Activated CD8-positive, alpha-beta T cell treated with anti-CD3 and anti-CD28 coated beads for 36 hours (primary cell): ENCODE measurements around the gene PIBF1. TPM values are rescaled to one million over a fixed set of nuclear protein-coding genes. Genes with fewer than 3 reads are reported as not detected.
A peak's percentile ranks its signal among the peaks of the same experiment; 100 is the strongest.

Experiments used
- ATAC-seq: fragments of 200-7000 bp; cut with Tn5 transposase; one replicate; pipeline ENCODE4 v1.10.0; 2021; ENCODE audit warnings: mild to moderate bottlenecking, moderate library complexity
- CTCF ChIA-PET: fragments of 350-600 bp; sonication (Branson Sonifier 250); formaldehyde crosslinking; loops from one replicate; lab custom pipeline; 2021; ENCODE audit warnings: antibody characterized with exemption; lab: Charles Lee
- POLR2A ChIA-PET: fragments of 350-600 bp; sonication (Branson Sonifier 250); formaldehyde crosslinking; loops from one replicate; lab custom pipeline; 2021; ENCODE audit warnings: antibody characterized with exemption; lab: Charles Lee
- DNase-seq: peaks from one replicate; pipeline ENCODE4 v3.0.0-alpha.2; 2020
- H3K27ac Mint-ChIP-seq: one replicate; pipeline ENCODE4 v1.8.0; 2021; ENCODE audit warnings: mild to moderate bottlenecking, mixed read lengths
- H3K27me3 Mint-ChIP-seq: one replicate; pipeline ENCODE4 v1.8.0; 2021; ENCODE audit warnings: mixed read lengths
- H3K36me3 Mint-ChIP-seq: one replicate; pipeline ENCODE4 v1.8.0; 2021; ENCODE audit warnings: low read depth, mixed read lengths
- H3K4me1 Mint-ChIP-seq: one replicate; pipeline ENCODE4 v1.8.0; 2021; ENCODE audit warnings: low read depth, mixed read lengths
- H3K4me3 Mint-ChIP-seq: one replicate; pipeline ENCODE4 v1.8.0; 2021; ENCODE audit warnings: mild to moderate bottlenecking, moderate library complexity, mixed read lengths
- H3K9me3 Mint-ChIP-seq: one replicate; pipeline ENCODE4 v1.8.0; 2021; ENCODE audit warnings: mixed read lengths
- intact Hi-C: fragments of 100-400 bp; cut with micrococcal nuclease; formaldehyde crosslinking; loops from one replicate; pipeline ENCODE4 v1.10.0; 2022
- total RNA-seq, 2 experiments: library from RNA; stranded (reverse); gene quantifications; one replicate each; pipeline ENCODE4 v1.2.3, GENCODE V29; 2021
- TF ChIP-seq, protein P1 (sequence below): fragments of 200-600 bp; IDR thresholded peaks from one replicate; pipeline ENCODE4 v1.8.0; 2022; ENCODE audit warnings: antibody characterized with exemption, mild to moderate bottlenecking

PIBF1 gene
- total RNA-seq, 2 experiments from 2014 or later = 26.2 to 29.7 TPM

DNA sequence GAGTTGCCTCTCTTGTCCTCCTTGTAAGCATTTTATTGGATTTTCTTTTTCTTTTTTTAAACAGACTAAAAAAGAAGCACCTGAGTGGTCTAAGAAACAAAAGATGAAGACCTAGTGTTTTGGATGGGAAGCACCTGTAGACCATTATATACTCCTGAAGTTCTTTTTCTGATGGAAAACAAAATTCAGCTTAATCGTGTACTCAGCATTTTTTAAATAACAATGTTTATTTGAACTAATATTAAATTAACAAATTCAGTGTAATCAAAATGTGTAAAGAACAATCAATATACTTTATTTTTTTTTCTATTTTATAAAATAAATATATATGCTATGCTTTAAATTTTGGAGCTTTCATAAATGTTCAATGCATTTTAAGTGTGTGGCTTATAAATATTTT is 233.9 kb downstream of the PIBF1 start:
- POLR2A ChIA-PET = no interaction called here
- H3K27me3 Mint-ChIP-seq = no peaks in the 10 kb centered on the region
- no peaks in the 10 kb centered on the region for H3K9me3 Mint-ChIP-seq
- no peak overlapping the region for H3K27ac Mint-ChIP-seq
- TF ChIP-seq, protein P1, sequence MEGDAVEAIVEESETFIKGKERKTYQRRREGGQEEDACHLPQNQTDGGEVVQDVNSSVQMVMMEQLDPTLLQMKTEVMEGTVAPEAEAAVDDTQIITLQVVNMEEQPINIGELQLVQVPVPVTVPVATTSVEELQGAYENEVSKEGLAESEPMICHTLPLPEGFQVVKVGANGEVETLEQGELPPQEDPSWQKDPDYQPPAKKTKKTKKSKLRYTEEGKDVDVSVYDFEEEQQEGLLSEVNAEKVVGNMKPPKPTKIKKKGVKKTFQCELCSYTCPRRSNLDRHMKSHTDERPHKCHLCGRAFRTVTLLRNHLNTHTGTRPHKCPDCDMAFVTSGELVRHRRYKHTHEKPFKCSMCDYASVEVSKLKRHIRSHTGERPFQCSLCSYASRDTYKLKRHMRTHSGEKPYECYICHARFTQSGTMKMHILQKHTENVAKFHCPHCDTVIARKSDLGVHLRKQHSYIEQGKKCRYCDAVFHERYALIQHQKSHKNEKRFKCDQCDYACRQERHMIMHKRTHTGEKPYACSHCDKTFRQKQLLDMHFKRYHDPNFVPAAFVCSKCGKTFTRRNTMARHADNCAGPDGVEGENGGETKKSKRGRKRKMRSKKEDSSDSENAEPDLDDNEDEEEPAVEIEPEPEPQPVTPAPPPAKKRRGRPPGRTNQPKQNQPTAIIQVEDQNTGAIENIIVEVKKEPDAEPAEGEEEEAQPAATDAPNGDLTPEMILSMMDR = no peak
- no peak for ATAC-seq
- peaks cover 22% of the 10 kb centered on the region for H3K36me3 Mint-ChIP-seq
- CTCF ChIA-PET = no interaction called here
- no peak for DNase-seq
- H3K4me1 Mint-ChIP-seq = no peaks in the 10 kb centered on the region
- intact Hi-C loops = no loop called here
- no peak overlapping the region for H3K4me3 Mint-ChIP-seq

DNA sequence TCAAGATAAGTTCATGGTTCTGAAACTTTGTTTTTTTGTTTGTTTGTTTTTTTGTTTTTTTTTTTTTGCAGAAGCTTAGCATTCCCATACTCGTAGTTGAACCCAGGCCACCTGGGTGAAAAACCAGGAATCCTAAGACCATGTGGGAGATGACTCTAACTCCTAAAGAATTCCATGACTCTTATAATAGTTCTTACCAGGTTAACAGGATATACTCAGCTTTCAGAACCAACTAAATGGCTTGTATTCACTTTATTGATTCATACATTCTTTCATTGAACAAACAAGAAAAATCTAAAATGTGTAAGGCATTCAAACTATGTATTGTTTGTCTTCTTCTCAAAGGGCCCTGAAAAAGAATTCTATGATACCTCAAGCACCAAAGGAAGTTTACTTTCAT is 236.4 kb downstream of the PIBF1 start:
- no peak overlapping the region for H3K27ac Mint-ChIP-seq
- H3K27me3 Mint-ChIP-seq = no peaks in the 10 kb centered on the region
- intact Hi-C loops = no loop called here
- no peak for DNase-seq
- H3K4me1 Mint-ChIP-seq = no peaks in the 10 kb centered on the region
- ATAC-seq = no peak
- ChIA-PET CTCF (no interaction called here), POLR2A (no interaction called here)
- H3K4me3 Mint-ChIP-seq = no peak overlapping the region
- no peaks in the 10 kb centered on the region for H3K9me3 Mint-ChIP-seq
- TF ChIP-seq, protein P1 = no peak
- peaks cover 13% of the 10 kb centered on the region for H3K36me3 Mint-ChIP-seq

DNA sequence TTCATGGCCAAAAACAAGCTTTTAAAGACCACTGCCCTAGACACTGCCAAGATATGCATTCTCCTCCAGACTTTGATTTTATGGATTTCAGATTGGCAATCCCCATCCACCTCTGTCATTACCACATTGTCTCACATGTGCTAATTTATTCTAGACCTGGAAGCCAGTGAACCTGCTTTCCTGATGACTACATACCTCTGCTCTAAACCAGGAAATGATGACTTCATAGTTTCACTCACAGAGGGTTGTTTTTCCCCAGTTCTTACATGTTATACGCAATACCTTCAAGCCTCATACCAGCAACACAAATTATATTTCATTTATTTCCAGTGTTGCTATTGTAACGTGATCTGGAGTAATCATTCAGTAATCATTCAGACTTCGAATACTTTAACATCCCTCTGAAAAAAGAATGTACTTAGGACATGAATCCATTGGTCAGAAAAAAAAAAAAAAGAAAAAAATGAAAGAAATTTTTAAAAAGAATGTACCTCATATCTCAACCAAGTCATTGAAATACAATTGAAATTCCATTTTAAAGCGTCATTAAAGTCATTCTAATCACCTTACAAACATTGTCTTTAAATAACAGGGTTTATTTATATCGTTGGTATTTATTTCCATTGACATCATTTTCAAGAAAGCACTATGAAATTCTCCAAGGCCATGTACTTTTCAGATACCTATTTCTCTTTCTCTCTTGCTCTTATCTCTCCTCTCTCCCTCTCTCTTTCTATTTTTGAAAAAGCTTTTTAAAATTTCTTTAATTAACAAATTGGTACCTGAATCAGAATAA is 243.5 kb downstream of the PIBF1 start:
- POLR2A ChIA-PET = no interaction called here
- peak; percentile 66 for ATAC-seq
- CTCF ChIA-PET = no interaction called here

DNA sequence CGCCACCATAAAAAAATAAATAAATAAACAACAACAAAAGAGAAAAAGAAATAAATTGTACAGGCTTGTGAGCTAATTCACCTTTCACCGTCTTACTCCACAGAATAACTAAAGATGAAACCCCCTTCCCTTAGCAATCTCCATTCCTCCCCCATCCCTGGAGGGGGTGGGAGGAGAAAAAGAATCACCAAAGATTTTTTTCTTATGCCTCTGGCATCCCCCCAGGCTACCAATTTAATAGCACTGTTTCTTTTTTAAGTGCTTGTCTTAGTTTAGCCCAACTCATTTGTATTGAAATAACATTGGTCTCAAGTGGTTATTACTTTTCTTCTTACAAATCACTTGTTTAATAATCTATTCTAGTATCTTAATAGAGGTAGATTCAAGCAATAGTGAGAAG is 253.0 kb downstream of the PIBF1 start:
- ATAC-seq = no peak
- intact Hi-C loops = no loop called here
- Mint-ChIP-seq H3K4me3 (no peak overlapping the region), H3K4me1 (no peaks in the 10 kb centered on the region), H3K9me3 (no peaks in the 10 kb centered on the region), H3K27me3 (no peaks in the 10 kb centered on the region), H3K36me3 (no peaks in the 10 kb centered on the region), H3K27ac (no peak overlapping the region)
- TF ChIP-seq, protein P1 = no peak
- POLR2A ChIA-PET = no interaction called here
- no peak for DNase-seq
- CTCF ChIA-PET = no interaction called here

More for the DNA sequence above, 243.5 kb downstream of the PIBF1 start:
- Mint-ChIP-seq H3K27me3 (no peaks in the 10 kb centered on the region), H3K4me1 (peaks cover 6% of the 10 kb centered on the region), H3K4me3 (no peak overlapping the region), H3K27ac (no peak overlapping the region), H3K36me3 (peaks cover 3% of the 10 kb centered on the region), H3K9me3 (no peaks in the 10 kb centered on the region)
- no peak for DNase-seq
- TF ChIP-seq, protein P1 = no peak
- intact Hi-C loops = no loop called here

DNA sequence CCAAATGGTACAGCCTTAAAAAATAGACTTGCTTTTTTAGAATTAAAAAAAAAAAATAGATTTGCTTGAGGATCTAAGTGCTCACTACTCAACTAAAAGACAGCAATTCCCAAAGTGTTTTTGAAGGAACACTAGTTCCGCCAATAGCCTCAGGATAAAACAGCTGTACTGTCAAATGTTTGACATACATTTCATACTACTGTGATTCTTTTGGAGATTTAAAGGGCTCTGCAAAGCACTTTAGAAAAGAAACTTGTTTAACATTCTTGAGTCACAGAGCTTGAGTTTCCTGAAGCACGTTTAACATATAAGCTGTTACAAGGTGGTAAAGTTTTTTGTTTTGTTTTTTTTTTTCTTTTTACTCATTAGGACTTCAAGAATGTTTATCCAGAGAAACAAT is 253.7 kb downstream of the PIBF1 start:
- no peaks in the 10 kb centered on the region for H3K9me3 Mint-ChIP-seq
- ATAC-seq (no peak), DNase-seq (no peak)
- POLR2A ChIA-PET = interaction anchor here (0.6 kb wide), 1 partner anchor 223 kb away, joined by 3 read pairs; no protein-coding TSS in a partner anchor
- no peaks in the 10 kb centered on the region for H3K4me1 Mint-ChIP-seq
- no peaks in the 10 kb centered on the region for H3K27me3 Mint-ChIP-seq
- no peaks in the 10 kb centered on the region for H3K36me3 Mint-ChIP-seq
- TF ChIP-seq, protein P1 = no peak
- intact Hi-C loops = no loop called here
- H3K4me3 Mint-ChIP-seq = no peak overlapping the region
- no peak overlapping the region for H3K27ac Mint-ChIP-seq
- CTCF ChIA-PET = no interaction called here
